Activated naive CD8-positive, alpha-beta T cell treated with anti-CD3 and anti-CD28 coated beads, Interleukin-2, amount 50 U/mL, for 24 hours (primary cell): Measurements from ENCODE around the gene SLA2.
"Not testable (repeated sequence)": the region's sequence is repeated elsewhere in the genome, so short reads cannot be mapped to it uniquely, and the experiment has no call there.

Experiments
- ATAC-seq: fragments of 150-1000 bp; cut with Tn5 transposase; one replicate; pipeline ENCODE4 v1.10.0; 2021
- DNase-seq: peaks from one replicate; pipeline ENCODE4 v3.0.0; 2021
- H3K27ac Mint-ChIP-seq: one replicate; pipeline ENCODE4 v1.8.0; 2021; ENCODE audit warnings: mild to moderate bottlenecking, mixed read lengths
- H3K27me3 Mint-ChIP-seq: one replicate; pipeline ENCODE4 v1.8.0; 2021; ENCODE audit warnings: mixed read lengths
- H3K36me3 Mint-ChIP-seq: one replicate; pipeline ENCODE4 v1.8.0; 2021; ENCODE audit warnings: low read depth, mixed read lengths
- H3K4me1 Mint-ChIP-seq: one replicate; pipeline ENCODE4 v1.8.0; 2021; ENCODE audit warnings: mixed read lengths
- H3K4me3 Mint-ChIP-seq: one replicate; pipeline ENCODE4 v1.8.0; 2021; ENCODE audit warnings: mild to moderate bottlenecking, moderate library complexity, mixed read lengths
- H3K9me3 Mint-ChIP-seq: one replicate; pipeline ENCODE4 v1.8.0; 2021; ENCODE audit warnings: mixed read lengths

SLA2 gene

DNA sequence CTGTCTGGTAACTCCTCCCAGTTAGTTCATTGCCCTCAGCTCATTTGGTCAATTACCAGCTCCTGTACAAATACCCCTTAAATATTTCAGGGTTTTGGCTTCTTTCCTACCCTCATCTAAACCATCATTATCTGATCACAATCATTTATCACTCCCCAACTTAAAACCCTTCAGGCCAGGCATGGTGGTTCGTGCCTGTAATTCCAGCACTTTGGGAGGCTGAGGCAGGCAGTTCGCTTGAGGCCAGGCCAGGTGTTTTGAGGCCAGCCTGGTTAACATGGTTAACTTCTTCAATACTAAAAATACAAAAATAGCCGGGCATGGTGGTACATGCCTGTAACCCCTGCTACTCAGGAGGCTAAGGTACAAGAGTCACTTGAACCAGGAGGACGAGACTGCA is 63.2 kb downstream of the SLA2 start:
- Mint-ChIP-seq H3K27me3 (no peaks in the 10 kb centered on the region), H3K36me3 (peaks cover 44% of the 10 kb centered on the region), H3K9me3 (no peaks in the 10 kb centered on the region), H3K27ac (peak overlapping the region; percentile 72), H3K4me1 (peaks cover 44% of the 10 kb centered on the region), H3K4me3 (no peak overlapping the region)
- ATAC-seq (no peak), DNase-seq (no peak)

GRCh38 chr20:36582322-36582721 is 63.7 kb downstream of the SLA2 start:
- Mint-ChIP-seq H3K9me3 (no peaks in the 10 kb centered on the region), H3K27me3 (no peaks in the 10 kb centered on the region), H3K4me3 (no peak overlapping the region), H3K36me3 (peaks cover 39% of the 10 kb centered on the region), H3K27ac (peak overlapping the region; percentile 72), H3K4me1 (peaks cover 39% of the 10 kb centered on the region)
- DNase-seq (no peak), ATAC-seq (peak; percentile 80)

GRCh38 chr20:36579996-36580545 is 65.9 kb downstream of the SLA2 start:
- Mint-ChIP-seq H3K9me3 (no peaks in the 10 kb centered on the region), H3K27ac (peak overlapping the region; percentile 3), H3K27me3 (no peaks in the 10 kb centered on the region), H3K36me3 (peaks cover 35% of the 10 kb centered on the region), H3K4me3 (no peak overlapping the region), H3K4me1 (peaks cover 46% of the 10 kb centered on the region)
- DNase-seq (no peak), ATAC-seq (no peak)

GRCh38 chr20:36578356-36579041 is 67.5 kb downstream of the SLA2 start:
- DNase-seq (no peak), ATAC-seq (no peak)
- peaks cover 49% of the 10 kb centered on the region for H3K4me1 Mint-ChIP-seq
- H3K27ac Mint-ChIP-seq: no peak overlapping the region
- H3K36me3 Mint-ChIP-seq: peaks cover 37% of the 10 kb centered on the region
- H3K4me3 Mint-ChIP-seq: no peak overlapping the region
- H3K9me3 Mint-ChIP-seq: no peaks in the 10 kb centered on the region
- no peaks in the 10 kb centered on the region for H3K27me3 Mint-ChIP-seq

GRCh38 chr20:36576081-36576445 is 69.9 kb downstream of the SLA2 start:
- Mint-ChIP-seq H3K27me3 (no peaks in the 10 kb centered on the region), H3K4me1 (peaks cover 51% of the 10 kb centered on the region), H3K4me3 (peak overlapping the region; percentile 94), H3K36me3 (peaks cover 25% of the 10 kb centered on the region), H3K27ac (peak overlapping the region; percentile 22), H3K9me3 (no peaks in the 10 kb centered on the region)
- ATAC-seq (no peak), DNase-seq (no peak)

GRCh38 chr20:36574366-36575135 is 71.4 kb downstream of the SLA2 start:
- no peaks in the 10 kb centered on the region for H3K9me3 Mint-ChIP-seq
- H3K27ac Mint-ChIP-seq: peak overlapping the region; percentile 94
- H3K27me3 Mint-ChIP-seq: no peaks in the 10 kb centered on the region
- DNase-seq (peak; percentile 58), ATAC-seq (no peak)
- peaks cover 16% of the 10 kb centered on the region for H3K36me3 Mint-ChIP-seq
- H3K4me1 Mint-ChIP-seq: peaks cover 44% of the 10 kb centered on the region
- H3K4me3 Mint-ChIP-seq: peak overlapping the region; percentile 94

- no peak for ATAC-seq
- peaks cover 44% of the 10 kb centered on the region for H3K4me1 Mint-ChIP-seq
- H3K9me3 Mint-ChIP-seq: no peaks in the 10 kb centered on the region
- peak overlapping the region; percentile 94 for H3K4me3 Mint-ChIP-seq
- peak; percentile 45 for DNase-seq
- no peaks in the 10 kb centered on the region for H3K27me3 Mint-ChIP-seq
- H3K36me3 Mint-ChIP-seq: peaks cover 13% of the 10 kb centered on the region
- peak overlapping the region; percentile 49 for H3K27ac Mint-ChIP-seq
Observed at GRCh38 chr20:36573798-36574365, 72.1 kb downstream of the SLA2 start.

DNA sequence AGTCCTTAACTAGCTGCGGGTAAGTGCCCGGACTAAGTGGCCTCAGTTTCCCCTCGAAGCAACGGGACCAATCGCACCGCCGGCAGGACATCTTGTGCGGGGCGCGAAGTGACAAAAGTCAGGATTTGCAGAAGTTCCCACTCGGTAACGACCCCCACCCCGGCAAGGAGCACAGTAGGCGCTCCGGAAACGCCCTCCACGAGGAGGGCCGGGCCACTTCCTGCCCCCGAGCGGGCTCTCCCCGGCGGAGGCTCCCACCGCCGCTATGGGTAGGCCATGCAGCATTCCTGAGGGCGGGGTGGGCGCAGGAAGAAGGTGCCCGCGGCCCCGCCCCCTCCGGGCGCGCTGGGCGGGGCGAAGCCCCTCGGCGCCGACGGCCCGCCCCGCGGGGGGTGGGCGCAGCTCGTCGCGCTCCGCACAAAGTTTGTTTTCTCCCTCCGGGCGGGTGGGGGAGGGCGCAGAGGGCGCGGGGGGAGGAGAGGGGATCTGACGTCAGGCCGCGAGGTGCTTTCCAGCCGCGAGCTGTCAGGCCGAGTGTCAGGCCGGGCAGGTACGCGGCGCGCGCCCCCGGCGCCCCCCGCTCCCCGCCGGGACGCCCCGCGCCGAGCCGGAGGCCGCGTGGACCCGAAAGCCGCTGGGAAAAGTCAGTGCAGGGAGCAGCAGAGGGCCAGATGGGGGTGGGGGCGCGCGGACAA is 72.7 kb downstream of the SLA2 start, which contains the start of gene TGIF2:
Gene TGIF2 (plus strand): TSS at position 495 of the 695 bp plus-strand sequence. CDS start 5,178 bp downstream, outside the sequence.
- Mint-ChIP-seq H3K9me3 (no peaks in the 10 kb centered on the region), H3K4me1 (peaks cover 42% of the 10 kb centered on the region), H3K36me3 (peaks cover 10% of the 10 kb centered on the region), H3K27me3 (no peaks in the 10 kb centered on the region), H3K4me3 (peak within 1 kb of the TSS; percentile 94), H3K27ac (peak within 1 kb of the TSS; percentile 97)
- DNase-seq (peak; percentile 90), ATAC-seq (peak; percentile 79)

DNA sequence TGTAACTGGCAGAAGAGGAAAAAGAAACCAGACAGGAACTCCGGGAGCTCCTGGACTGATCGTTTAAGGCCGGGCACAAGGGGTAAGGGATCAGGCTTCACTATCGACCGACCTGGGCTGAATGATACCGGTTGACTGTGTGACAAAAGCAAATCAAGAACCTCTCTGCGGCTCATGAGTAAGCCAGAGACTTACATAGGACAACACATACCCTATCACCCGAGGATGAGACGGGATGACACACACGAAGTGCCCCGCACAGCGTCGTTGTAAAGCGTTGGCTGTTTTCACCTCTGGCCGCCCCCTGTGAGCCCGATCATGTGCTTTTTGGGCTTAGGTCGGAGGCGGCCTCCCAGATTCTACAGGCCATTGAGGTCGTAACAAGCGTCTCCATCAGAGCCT is 73.3 kb downstream of the SLA2 start:
- Mint-ChIP-seq H3K27ac (peak overlapping the region; percentile 97), H3K36me3 (peaks cover 10% of the 10 kb centered on the region), H3K9me3 (no peaks in the 10 kb centered on the region), H3K4me3 (peak overlapping the region; percentile 86), H3K27me3 (no peaks in the 10 kb centered on the region), H3K4me1 (peaks cover 39% of the 10 kb centered on the region)
- ATAC-seq (peak; percentile 80), DNase-seq (peak; percentile 74)

GRCh38 chr20:36571564-36572504 is 74.2 kb downstream of the SLA2 start:
- peak overlapping the region; percentile 97 for H3K27ac Mint-ChIP-seq
- H3K4me1 Mint-ChIP-seq: peaks cover 39% of the 10 kb centered on the region
- H3K4me3 Mint-ChIP-seq: peak overlapping the region; percentile 86
- H3K9me3 Mint-ChIP-seq: no peaks in the 10 kb centered on the region
- DNase-seq (no peak), ATAC-seq (no peak)
- H3K27me3 Mint-ChIP-seq: no peaks in the 10 kb centered on the region
- peaks cover 10% of the 10 kb centered on the region for H3K36me3 Mint-ChIP-seq

DNA sequence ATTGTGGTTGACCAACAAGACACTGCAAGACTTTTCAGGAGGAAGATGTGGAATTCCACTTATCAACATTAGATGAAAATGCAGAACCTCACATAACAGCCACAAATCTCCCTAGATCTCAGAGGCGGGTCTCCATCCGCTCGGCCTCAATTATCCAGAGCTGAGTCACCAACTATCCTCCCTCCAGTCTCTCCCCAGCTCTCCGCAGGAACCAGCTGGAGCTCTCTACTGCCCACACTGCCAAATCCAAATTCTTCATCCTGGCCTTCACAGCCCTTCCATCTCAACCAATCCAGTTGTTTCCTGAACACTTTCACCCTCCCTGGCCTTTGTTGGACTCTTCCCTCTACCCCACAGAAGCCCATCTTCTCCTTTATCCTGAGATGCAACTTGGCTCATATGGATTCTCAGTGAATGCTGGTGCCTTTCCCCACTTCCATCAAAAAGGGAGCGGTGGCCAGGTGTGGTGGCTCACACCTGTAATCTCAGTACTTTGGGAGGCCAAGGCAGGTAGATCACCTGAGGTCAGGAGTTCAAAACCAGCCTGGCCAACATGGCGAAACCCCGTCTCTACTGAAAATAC is 76.1 kb downstream of the SLA2 start:
- no peak overlapping the region for H3K27ac Mint-ChIP-seq
- H3K27me3 Mint-ChIP-seq: no peaks in the 10 kb centered on the region
- H3K4me1 Mint-ChIP-seq: peaks cover 22% of the 10 kb centered on the region
- peaks cover 3% of the 10 kb centered on the region for H3K9me3 Mint-ChIP-seq
- no peak for DNase-seq
- no peak for ATAC-seq
- no peak overlapping the region for H3K4me3 Mint-ChIP-seq
- H3K36me3 Mint-ChIP-seq: peaks cover 9% of the 10 kb centered on the region

DNA sequence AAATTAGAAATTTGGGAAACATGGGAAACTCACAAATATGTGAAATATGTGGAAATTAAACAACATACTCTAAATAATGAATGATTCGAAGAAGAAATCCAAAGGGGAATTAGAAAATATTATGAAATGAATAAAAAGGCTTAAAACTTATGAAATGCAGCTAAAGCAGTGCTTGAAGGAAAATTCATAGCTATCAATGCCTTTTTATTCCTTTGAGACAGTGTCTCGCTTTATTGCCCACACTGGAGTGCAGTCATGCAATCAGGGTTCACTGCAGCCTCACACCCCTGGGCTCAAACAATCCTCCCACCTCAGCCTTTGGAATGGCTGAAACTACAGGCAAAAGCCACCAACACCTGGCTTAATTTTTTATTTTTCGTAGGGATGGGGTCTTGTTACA is 80.5 kb downstream of the SLA2 start:
- peaks cover 4% of the 10 kb centered on the region for H3K4me1 Mint-ChIP-seq
- H3K36me3 Mint-ChIP-seq: peaks cover 7% of the 10 kb centered on the region
- H3K27ac Mint-ChIP-seq: no peak overlapping the region
- H3K4me3 Mint-ChIP-seq: no peak overlapping the region
- DNase-seq (no peak), ATAC-seq (no peak)
- H3K27me3 Mint-ChIP-seq: no peaks in the 10 kb centered on the region
- H3K9me3 Mint-ChIP-seq: peaks cover 3% of the 10 kb centered on the region

GRCh38 chr20:36564726-36565121 is 81.3 kb downstream of the SLA2 start:
- not testable (repeated sequence) for DNase-seq, ATAC-seq, H3K27ac Mint-ChIP-seq, H3K4me3 Mint-ChIP-seq, H3K27me3 Mint-ChIP-seq, H3K9me3 Mint-ChIP-seq, H3K4me1 Mint-ChIP-seq, H3K36me3 Mint-ChIP-seq
